Dedifferentiated amniotic fluid mesenchymal stem cell (primary cell): ENCODE data around the gene TRAPPC3.

Source experiments
- DNase-seq: peaks from one replicate; pipeline ENCODE4 v3.0.0-alpha.2; 2016; ENCODE audit errors: extremely low spot score

The TRAPPC3 gene

DNA sequence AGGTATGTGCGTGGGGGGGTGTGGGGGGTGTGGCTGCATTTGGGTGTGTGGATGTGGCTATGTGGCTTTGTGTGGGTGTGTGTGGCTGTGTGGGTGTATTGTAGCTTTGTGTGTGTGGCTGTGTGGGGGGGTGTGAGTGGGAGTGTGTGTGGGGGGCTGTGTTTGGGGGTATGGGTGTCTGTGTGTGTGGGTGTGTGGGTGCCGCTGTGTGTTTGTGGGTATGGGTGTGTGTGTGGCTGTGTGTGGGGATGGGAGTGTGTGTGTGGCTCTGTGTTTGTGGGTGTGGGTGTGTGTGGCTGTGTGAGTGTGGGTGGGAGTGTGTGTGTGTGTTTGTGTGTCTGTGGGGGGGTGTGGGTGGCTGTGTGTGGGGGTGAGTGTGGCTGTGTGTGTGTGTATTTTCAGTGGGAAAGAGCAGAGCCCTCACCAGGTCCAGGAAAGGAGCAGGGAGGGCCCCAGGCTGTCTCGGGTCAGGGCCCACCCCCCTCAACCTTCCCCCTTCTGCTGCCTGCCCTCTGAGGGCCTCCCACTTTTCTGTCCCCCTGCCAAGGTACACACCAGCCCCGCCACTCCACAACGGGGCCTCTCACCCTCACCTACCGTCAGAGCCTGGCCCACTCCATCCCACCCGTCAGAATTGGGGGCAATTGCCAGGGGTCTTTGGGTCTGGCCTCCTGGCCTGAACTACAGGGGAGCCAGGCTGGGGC, 22.3 kb downstream of the TRAPPC3 start:
- DNase-seq, result no peak

DNA sequence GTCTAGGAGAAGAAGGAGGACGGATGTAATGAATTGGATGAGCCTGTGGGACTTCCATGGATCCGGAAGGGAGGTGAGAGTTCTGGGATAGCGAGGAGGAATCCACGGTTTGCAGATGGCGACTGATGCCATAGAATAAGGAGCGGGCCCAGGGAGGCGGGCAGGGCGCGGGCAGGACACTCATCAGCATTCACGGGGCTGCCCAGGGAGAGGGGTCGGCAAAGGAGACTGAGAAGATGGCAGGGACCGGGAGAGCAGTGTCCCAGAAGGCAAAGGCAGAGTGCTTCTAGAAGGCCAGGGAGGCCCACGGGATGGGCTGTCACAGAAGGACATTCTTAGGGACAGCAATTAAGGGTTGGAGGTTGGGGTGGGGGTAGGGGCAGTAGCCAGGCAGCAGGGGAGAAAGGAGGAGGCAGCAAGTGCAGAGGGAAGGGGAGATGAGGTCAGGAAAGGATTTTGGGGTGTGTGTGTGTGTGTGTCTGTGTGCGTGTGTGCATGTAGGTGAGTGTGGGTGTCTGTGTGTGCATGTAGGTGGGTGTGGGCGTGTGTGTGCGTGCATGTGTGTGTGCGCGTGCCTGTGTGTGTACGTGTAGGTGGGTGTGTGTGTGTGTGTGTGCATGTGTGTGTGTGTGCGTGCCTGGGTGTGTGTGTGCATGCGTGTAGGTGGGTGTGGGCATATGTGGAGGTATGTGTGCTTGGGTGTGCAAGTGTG, 23.1 kb downstream of the TRAPPC3 start:
- DNase-seq, result no peak

GRCh38 chr1:36125129-36125991, 23.9 kb downstream of the TRAPPC3 start, which contains the start of gene COL8A2:
TSS of gene COL8A2 (minus strand) at chr1:36125222. CDS start at chr1:36100242, 24,980 bp downstream.
- no peak for DNase-seq

GRCh38 chr1:36124404-36125128, 24.7 kb downstream of the TRAPPC3 start:
- no peak for DNase-seq

DNA sequence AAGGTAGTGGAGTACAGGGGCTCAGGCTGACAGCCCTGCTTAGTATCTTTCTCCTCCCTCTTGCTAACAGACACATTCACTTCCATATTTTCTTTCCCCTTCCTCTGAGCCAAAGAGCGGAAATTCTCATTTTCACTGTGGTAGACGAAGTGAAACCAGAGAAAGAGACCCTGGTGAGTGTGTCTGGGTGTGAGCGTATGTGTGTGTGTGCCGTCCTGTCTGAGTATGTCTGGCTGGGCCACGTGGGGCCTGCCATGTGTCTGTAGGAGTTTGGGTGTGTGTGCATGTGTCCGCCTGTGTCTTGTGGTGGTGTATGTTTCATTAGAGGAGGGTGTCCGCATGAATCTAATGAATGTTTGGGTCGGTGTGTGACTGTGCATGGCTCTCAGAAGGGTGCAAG, 25.9 kb downstream of the TRAPPC3 start:
- DNase-seq, result no peak

GRCh38 chr1:36122062-36123030, 26.9 kb downstream of the TRAPPC3 start:
- DNase-seq, result no peak

GRCh38 chr1:36119456-36119855, 29.8 kb downstream of the TRAPPC3 start:
- no peak for DNase-seq

DNA sequence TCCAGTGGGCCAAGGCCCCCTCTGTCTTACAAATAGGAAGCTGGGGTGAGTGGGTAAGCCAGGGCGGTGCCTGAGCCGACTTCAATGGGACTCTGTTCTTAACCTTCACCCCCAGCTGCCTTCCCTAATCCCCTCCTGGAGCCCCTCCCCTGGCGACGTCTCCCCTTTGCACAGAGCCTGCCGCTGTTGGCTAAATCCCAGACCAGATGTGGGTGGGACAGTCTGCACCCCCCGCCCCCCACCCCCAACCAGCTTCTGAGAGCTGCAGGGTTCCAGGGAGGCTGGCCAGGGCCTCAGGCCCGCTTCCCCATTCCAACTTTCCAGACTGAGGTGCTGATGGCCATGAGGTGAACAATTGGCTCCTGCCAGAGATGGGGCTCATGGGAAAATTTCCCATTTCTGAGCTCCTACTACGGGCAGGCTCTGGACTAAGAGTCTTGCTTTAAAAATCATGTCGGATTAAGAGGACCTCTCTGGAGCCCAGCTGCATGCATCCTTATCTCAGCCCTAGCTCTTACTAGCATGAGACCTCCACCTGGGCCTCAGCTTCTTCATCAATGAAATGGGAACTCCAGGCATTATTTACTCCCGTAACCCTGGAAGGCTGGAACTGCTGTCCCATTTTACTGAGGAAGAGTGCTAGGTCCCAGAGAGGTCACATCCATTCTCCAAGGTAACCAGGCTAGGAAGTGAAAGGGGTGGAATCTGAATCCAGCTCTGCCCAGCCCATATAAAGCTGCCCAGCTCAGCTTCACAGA, 30.7 kb downstream of the TRAPPC3 start:
- DNase-seq, result no peak

DNA sequence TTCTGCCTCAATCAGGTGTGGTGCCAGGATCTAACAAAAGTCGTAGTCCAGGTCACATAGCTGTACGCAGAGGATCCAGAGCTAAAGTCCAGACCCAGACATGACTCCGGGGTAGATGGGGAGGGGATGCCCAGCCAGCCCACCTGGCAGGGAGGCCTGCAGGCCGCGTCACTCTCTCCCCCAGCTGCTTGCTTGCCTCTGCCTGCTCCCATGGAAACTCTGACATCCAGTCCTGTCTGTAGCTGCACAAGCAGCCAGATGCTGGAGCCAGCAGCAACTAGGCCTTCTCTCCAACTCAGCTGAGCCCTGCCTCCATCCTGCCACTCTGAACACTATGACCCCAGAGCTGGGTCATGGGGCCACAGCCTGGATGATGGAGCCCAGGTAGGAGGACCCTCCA, 32.4 kb downstream of the TRAPPC3 start:
- DNase-seq, result no peak

DNA sequence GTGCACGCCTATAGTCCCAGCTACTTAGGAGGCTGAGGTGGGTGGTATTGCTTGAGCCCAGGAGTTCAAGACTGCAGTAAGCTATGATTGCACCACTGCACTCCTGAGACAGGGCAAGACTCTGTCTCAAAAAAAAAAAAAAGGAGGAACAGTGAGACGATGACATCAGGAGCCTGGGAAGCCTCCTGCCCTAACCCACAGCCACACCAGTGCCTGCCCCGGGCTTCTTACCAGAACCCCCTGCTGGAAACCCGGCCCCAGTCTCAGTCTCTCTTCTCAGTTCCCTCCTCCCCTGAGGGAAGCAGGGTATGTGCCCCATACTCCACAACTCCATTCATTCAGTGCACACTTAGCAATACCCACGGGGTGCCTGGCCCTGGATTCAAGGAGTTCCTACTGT, 33.4 kb downstream of the TRAPPC3 start:
- no peak for DNase-seq

DNA sequence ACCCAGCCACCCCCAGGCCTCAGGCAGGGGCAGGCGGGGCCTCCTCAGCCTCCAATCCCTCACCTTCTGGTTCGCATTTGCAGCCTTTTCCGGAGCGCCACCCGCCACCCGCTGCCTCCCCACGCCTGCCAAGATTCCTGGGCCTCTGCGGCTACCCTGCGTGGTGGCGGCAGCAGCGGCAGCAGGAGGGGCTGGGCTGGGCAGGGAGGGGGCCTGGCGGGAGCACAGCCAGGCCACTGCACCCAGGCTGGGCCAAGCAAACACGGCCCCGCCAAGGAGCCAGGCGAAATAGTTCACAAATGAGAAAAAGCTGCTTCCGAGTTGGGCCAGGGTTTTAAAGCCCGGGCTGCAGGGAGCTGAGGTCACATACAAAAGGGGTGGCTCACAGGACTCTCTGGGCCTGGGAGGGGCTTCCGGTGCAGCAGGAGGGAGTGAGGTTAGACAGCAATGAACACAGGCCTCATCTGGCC, 34.1 kb downstream of the TRAPPC3 start:
- DNase-seq, result peak; percentile 81

DNA sequence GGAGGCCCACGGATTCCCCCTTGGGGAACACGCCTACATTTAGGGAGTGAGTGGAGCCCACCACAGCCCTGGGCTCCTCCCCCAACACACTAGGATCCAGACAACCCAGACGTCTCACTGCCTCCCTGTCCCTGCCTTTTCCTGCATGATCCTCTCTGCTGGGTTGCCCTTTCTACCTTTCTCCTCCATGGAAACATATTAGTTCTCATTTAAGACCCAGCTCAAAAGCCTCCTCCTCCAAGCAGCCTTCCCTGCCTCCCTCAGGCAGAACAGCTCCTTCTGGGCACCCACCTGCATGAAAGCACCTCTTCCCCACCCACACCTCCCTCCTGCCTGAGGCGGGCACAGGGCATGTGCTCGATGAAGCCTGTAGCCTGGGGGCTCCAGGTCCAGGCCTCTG, 34.9 kb downstream of the TRAPPC3 start:
- DNase-seq, result no peak

DNA sequence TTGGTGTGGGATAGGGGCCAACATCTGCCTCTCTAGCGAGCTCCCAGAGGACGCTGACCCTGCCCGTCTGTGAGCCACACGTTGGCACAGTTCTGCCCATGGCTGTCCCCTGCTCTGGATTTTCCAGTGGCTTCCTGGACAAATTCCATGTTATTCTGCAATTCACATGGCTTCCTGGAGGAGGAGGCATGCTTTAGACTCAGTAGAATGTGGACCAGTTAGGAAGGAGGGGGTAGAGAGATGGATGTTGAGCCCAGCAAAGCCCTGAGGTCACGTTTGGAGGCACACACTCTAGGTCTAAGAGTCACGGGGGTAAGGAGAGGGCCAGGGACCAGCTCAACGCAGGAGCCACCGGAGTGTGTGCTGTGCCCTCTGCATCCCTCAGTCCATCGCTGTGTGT, 36.5 kb downstream of the TRAPPC3 start:
- no peak for DNase-seq

GRCh38 chr1:36111151-36111550, 38.1 kb downstream of the TRAPPC3 start:
- DNase-seq, result no peak

- peak; percentile 42 for DNase-seq
These were observed 40.1 kb downstream of the TRAPPC3 start for GRCh38 chr1:36109041-36109679.

GRCh38 chr1:36108314-36108713, 41.0 kb downstream of the TRAPPC3 start:
- peak; percentile 36 for DNase-seq

DNA sequence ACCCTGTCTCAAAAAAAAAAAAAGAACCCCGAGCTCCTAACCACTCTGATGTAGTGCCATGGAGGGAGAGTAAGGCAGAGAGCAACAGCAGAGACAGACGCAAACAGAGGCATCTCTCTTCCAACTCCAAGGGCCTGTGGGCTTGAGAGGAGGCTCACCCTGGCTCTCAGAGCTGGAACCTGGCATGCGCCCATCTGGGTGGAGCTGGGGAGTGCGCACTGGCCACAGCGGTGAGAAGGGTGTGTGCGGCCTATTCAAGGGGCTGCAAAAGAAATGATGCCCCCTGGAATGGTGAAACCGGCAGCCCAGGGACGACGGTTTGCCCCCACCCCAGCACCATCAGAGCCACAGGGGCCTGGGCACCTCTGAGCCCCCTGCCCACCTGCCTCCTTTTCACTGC, 41.9 kb downstream of the TRAPPC3 start:
- DNase-seq, result no peak

- no peak for DNase-seq
These were observed 43.0 kb downstream of the TRAPPC3 start for GRCh38 chr1:36106269-36106668.

GRCh38 chr1:36101546-36101945, 47.7 kb downstream of the TRAPPC3 start:
- DNase-seq, result no peak
